H1 (cell line): ENCODE results near the gene CTDP1. TPM values are rescaled to one million over a fixed set of nuclear protein-coding genes. Genes with fewer than 3 reads are reported as not detected.

ENCODE experiments used
- CTCF ChIA-PET: fragments of 300-600 bp; sonication (Branson Sonifier 250); formaldehyde crosslinking; loops from one replicate; lab custom pipeline; 2021; ENCODE audit not compliant: partially characterized antibody; lab: Charles Lee
- POLR2A ChIA-PET: fragments of 300-600 bp; sonication (Branson Sonifier 250); formaldehyde crosslinking; loops from one replicate; lab custom pipeline; 2021; ENCODE audit warnings: inconsistent platforms; ENCODE audit not compliant: partially characterized antibody; lab: Charles Lee
- DNase-seq, 2 experiments: peaks; one replicate each; pipeline versions ENCODE4 v3.0.0 to v3.0.0-alpha.2; 2010 to 2022; ENCODE audit warnings: low spot score in 2 of 2, low read depth in 1 of 2, mixed read lengths in 1 of 2
- FAIRE-seq: peaks from 2 replicates; lab custom pipeline; 2011; peaks lifted over from hg19 to GRCh38; lab: Jason Lieb, UNC
- H2AFZ ChIP-seq: 2 replicates; pipeline ENCODE4 v1.8.1; 2012; ENCODE audit warnings: low read length, inconsistent platforms
- H2AK5ac ChIP-seq: 2 replicates; pipeline ENCODE4 v1.6.1; 2013; ENCODE audit warnings: low read depth, low read length
- H2BK120ac ChIP-seq: replicated peaks from 2 replicates; pipeline ENCODE3; 2013; ENCODE audit warnings: low read depth, low read length, inconsistent platforms
- H2BK12ac ChIP-seq: 2 replicates; pipeline ENCODE4 v1.6.1; 2013; ENCODE audit warnings: low read depth, low read length
- H2BK15ac ChIP-seq: 2 replicates; pipeline ENCODE4 v1.6.1; 2013; ENCODE audit warnings: low read length
- H2BK20ac ChIP-seq: 2 replicates; pipeline ENCODE4 v1.6.1; 2013; ENCODE audit warnings: low read length
- H2BK5ac ChIP-seq: 2 replicates; pipeline ENCODE4 v1.6.1; 2013; ENCODE audit warnings: low read depth, low read length
- H3K14ac ChIP-seq: 2 replicates; pipeline ENCODE4 v1.6.1; 2013; ENCODE audit warnings: inconsistent platforms; ENCODE audit not compliant: insufficient read length
- H3K18ac ChIP-seq: 2 replicates; pipeline ENCODE4 v1.6.1; 2013; ENCODE audit warnings: low read length; ENCODE audit errors: extremely low read depth
- H3K23ac ChIP-seq: 2 replicates; pipeline ENCODE4 v1.6.1; 2013; ENCODE audit warnings: inconsistent platforms; ENCODE audit not compliant: insufficient read length
- H3K23me2 ChIP-seq: 2 replicates; pipeline ENCODE4 v1.6.1; 2013; ENCODE audit warnings: low read depth, low read length
- H3K27ac ChIP-seq: 2 replicates; pipeline ENCODE4 v1.6.1; 2011; ENCODE audit warnings: low read depth, low read length, inconsistent platforms
- H3K27me3 ChIP-seq, 4 experiments: replicated peaks in 1 of 4; 1 replicate in 1 of 4; 2 replicates in 3 of 4; pipeline versions ENCODE4 v1.6.1 to v1.8.1; 2011 to 2013; ENCODE audit warnings: low read length in 3 of 4, mild to moderate bottlenecking in 3 of 4, inconsistent platforms in 2 of 4, mixed read lengths in 2 of 4, moderate library complexity in 1 of 4; ENCODE audit not compliant: control insufficient read depth in 3 of 4, insufficient read depth in 3 of 4; ENCODE audit errors: extremely low read depth in 1 of 4
- H3K36me3 ChIP-seq, 4 experiments: 2 replicates each; pipeline versions ENCODE4 v1.6.1 to v1.8.1; 2011 to 2013; ENCODE audit warnings: mild to moderate bottlenecking in 4 of 4, low read length in 3 of 4, moderate library complexity in 2 of 4, control low read depth in 1 of 4, inconsistent platforms in 1 of 4; ENCODE audit not compliant: insufficient read depth in 4 of 4, control insufficient read depth in 2 of 4
- H3K4ac ChIP-seq: replicated peaks from 2 replicates; pipeline ENCODE3; 2013; ENCODE audit warnings: low read length, low read depth, mixed read lengths, inconsistent platforms; ENCODE audit not compliant: insufficient read length
- H3K4me1 ChIP-seq, 4 experiments: replicated peaks in 1 of 4; 1 replicate in 1 of 4; 2 replicates in 3 of 4; pipeline versions ENCODE4 v1.6.1 to v1.8.1; 2011 to 2013; ENCODE audit warnings: low read length in 3 of 4, inconsistent platforms in 2 of 4, mixed read lengths in 1 of 4; ENCODE audit not compliant: insufficient read depth in 4 of 4, control insufficient read depth in 3 of 4
- H3K4me2 ChIP-seq, 2 experiments: 2 replicates each; pipeline versions ENCODE4 v1.6.1 to v1.8.1; 2011 to 2013; ENCODE audit warnings: low read depth in 2 of 2, low read length in 2 of 2, control low read depth in 1 of 2, inconsistent platforms in 1 of 2, mild to moderate bottlenecking in 1 of 2; ENCODE audit not compliant: insufficient read depth in 1 of 2
- H3K4me3 ChIP-seq, 4 experiments: fragments of 200-600, 300-600 bp in 1 of 4; sonication (generic), shearing (Covaris generic), sonication (Bioruptor Twin) in 1 of 4; 2 replicates each; pipeline versions ENCODE4 v1.5.1 to v1.8.1; 2011 to 2016; ENCODE audit warnings: low read length in 4 of 4, low read depth in 3 of 4, control low read depth in 2 of 4, inconsistent platforms in 2 of 4, mild to moderate bottlenecking in 2 of 4, mixed read lengths in 1 of 4, moderate library complexity in 1 of 4; ENCODE audit not compliant: insufficient read depth in 2 of 4; ENCODE audit errors: extremely low read depth in 1 of 4
- H3K56ac ChIP-seq: replicated peaks from 2 replicates; pipeline ENCODE3; 2013; ENCODE audit warnings: low read depth, mild to moderate bottlenecking, mixed read lengths, low read length, inconsistent platforms; ENCODE audit not compliant: insufficient read length
- H3K79me1 ChIP-seq: 2 replicates; pipeline ENCODE4 v1.6.1; 2013; ENCODE audit warnings: low read depth, low read length, control low read depth
- H3K79me2 ChIP-seq, 2 experiments: 2 replicates each; pipeline versions ENCODE4 v1.6.1 to v1.8.1; 2012 to 2013; ENCODE audit warnings: low read length in 2 of 2, mild to moderate bottlenecking in 2 of 2, inconsistent platforms in 1 of 2; ENCODE audit not compliant: insufficient read depth in 2 of 2, control insufficient read depth in 1 of 2
- H3K9ac ChIP-seq, 4 experiments: replicated peaks in 1 of 4; 1 replicate in 1 of 4; 2 replicates in 3 of 4; pipeline versions ENCODE4 v1.6.1 to v1.8.1; 2011 to 2013; ENCODE audit warnings: low read depth in 3 of 4, low read length in 3 of 4, control low read depth in 2 of 4, mild to moderate bottlenecking in 2 of 4, moderate library complexity in 2 of 4, inconsistent platforms in 1 of 4; ENCODE audit errors: extremely low read depth in 1 of 4
- H3K9me3 ChIP-seq, 2 experiments: 2 replicates each; pipeline versions ENCODE4 v1.6.1 to v1.8.1; 2012 to 2013; ENCODE audit warnings: mild to moderate bottlenecking in 2 of 2, moderate library complexity in 2 of 2, control low read depth in 1 of 2, inconsistent platforms in 1 of 2, low read depth in 1 of 2, low read length in 1 of 2, mixed read lengths in 1 of 2; ENCODE audit not compliant: insufficient read depth in 2 of 2
- H4K20me1 ChIP-seq, 2 experiments: replicated peaks in 1 of 2; 2 replicates each; pipeline versions ENCODE3 to v1.8.1; 2011 to 2013; ENCODE audit warnings: inconsistent platforms in 2 of 2, low read length in 2 of 2, mild to moderate bottlenecking in 1 of 2; ENCODE audit not compliant: insufficient read depth in 2 of 2, control insufficient read depth in 1 of 2
- H4K5ac ChIP-seq: 2 replicates; pipeline ENCODE4 v1.6.1; 2013; ENCODE audit warnings: low read length, low read depth, mixed read lengths, inconsistent platforms; ENCODE audit not compliant: insufficient read length
- H4K8ac ChIP-seq: 2 replicates; pipeline ENCODE4 v1.8.0; 2013; ENCODE audit warnings: mild to moderate bottlenecking, moderate library complexity, low read length, inconsistent platforms; ENCODE audit not compliant: insufficient read depth; ENCODE audit errors: extremely low read depth
- H4K91ac ChIP-seq: replicated peaks from 2 replicates; pipeline ENCODE3; 2013; ENCODE audit warnings: low read length, mixed read lengths, inconsistent platforms; ENCODE audit not compliant: insufficient read length
- CHD2 ChIP-seq: IDR thresholded peaks from 2 replicates; pipeline ENCODE4 v1.6.1; 2012; ENCODE audit warnings: low read length, improper control_type of control experiment
- EGR1 ChIP-seq: IDR thresholded peaks from 2 replicates; pipeline ENCODE4 v1.6.1; 2011; ENCODE audit warnings: low read depth, low read length, borderline replicate concordance
- EP300 ChIP-seq, 2 experiments: IDR thresholded peaks; 1 replicate in 1 of 2; 2 replicates in 1 of 2; pipeline ENCODE4 v1.6.1; 2011 to 2012; ENCODE audit warnings: low read depth in 2 of 2, low read length in 2 of 2, mild to moderate bottlenecking in 2 of 2, borderline replicate concordance in 1 of 2, inconsistent platforms in 1 of 2, moderate library complexity in 1 of 2
- GABPA ChIP-seq: IDR thresholded peaks from 2 replicates; pipeline ENCODE4 v1.6.1; 2011; ENCODE audit warnings: mild to moderate bottlenecking, low read length, moderate library complexity, borderline replicate concordance; ENCODE audit not compliant: insufficient read depth
- KDM1A ChIP-seq: fragments of 200-600, 300-600 bp; sonication (generic); IDR thresholded peaks from 2 replicates; pipeline ENCODE4 v1.7.1; 2016; ENCODE audit warnings: mild to moderate bottlenecking, low read length, borderline replicate concordance
- KDM5A ChIP-seq: fragments of 200-600 bp; IDR thresholded peaks from 2 replicates; pipeline ENCODE4 v1.7.1; 2012; ENCODE audit warnings: mild to moderate bottlenecking, low read length, inconsistent platforms, mixed read lengths
- TAF7 ChIP-seq: optimal IDR thresholded peaks from 2 replicates; pipeline ENCODE3; 2011; ENCODE audit warnings: low read depth, mild to moderate bottlenecking, inconsistent platforms, low read length, moderate library complexity, borderline replicate concordance
- TBP ChIP-seq: IDR thresholded peaks from 2 replicates; pipeline ENCODE4 v1.6.1; 2011; ENCODE audit warnings: low read depth, low read length, improper control_type of control experiment
- ZNF274 ChIP-seq: IDR thresholded peaks from 2 replicates; pipeline ENCODE4 v1.7.0; 2012; ENCODE audit warnings: low read length, borderline replicate concordance; ENCODE audit errors: extremely low read depth
- WGBS, 2 experiments: shearing (Covaris generic) in 1 of 2; methylation state at CpG; one replicate each; pipeline versions ENCODE4 v1.1.6 to v1.1.7; 2013 to 2015; ENCODE audit warnings: low lambda C conversion rate in 2 of 2, mixed read lengths in 2 of 2, inconsistent platforms in 1 of 2, low coverage in 1 of 2, missing lambda C conversion rate in 1 of 2; ENCODE audit not compliant: insufficient replicate concordance in 2 of 2, insufficient coverage in 1 of 2, insufficient read length in 1 of 2; ENCODE audit errors: extremely low coverage in 1 of 2, missing lambda C conversion rate in 1 of 2; 5-methylcytosine and 5-hydroxymethylcytosine counted together
- polyA plus RNA-seq, 7 experiments: library from polyadenylated mRNA; depleted of rRNA in 3 of 7; stranded (reverse) in 5 of 7; unstranded in 2 of 7; fragments of >200 nt in 5 of 7; fragments of 200-250 nt in 2 of 7; gene quantifications; 1 replicate in 5 of 7; 2 replicates in 1 of 7; 4 replicates in 1 of 7; pipeline versions ENCODE4 v1.2.1 to v1.2.3, GENCODE V29; 2011 to 2013; ENCODE audit warnings: missing spikeins in 2 of 7, mixed read lengths in 2 of 7
- total RNA-seq: library from RNA; stranded (reverse); fragmentation: NEBNext Ultra II Directional; extraction: Animal tissue kit (Norgen Biotek cat#: 25700); gene quantifications from 2 replicates; pipeline ENCODE4 v1.2.1, GENCODE V29; 2021
- TF ChIP-seq, protein P1 (sequence below): IDR thresholded peaks from 2 replicates; pipeline ENCODE4 v1.6.1; 2012; ENCODE audit warnings: inconsistent platforms
- TF ChIP-seq, protein P2 (sequence below): IDR thresholded peaks from 2 replicates; pipeline ENCODE4 v1.6.1; 2012; ENCODE audit warnings: low read length, inconsistent platforms

Gene CTDP1
- total and polyA plus RNA-seq, 2 of the 8 experiments (the other 6 are each of a cell fraction or from before 2014, with no cell fraction given): 16.6 to 37.0 TPM

DNA sequence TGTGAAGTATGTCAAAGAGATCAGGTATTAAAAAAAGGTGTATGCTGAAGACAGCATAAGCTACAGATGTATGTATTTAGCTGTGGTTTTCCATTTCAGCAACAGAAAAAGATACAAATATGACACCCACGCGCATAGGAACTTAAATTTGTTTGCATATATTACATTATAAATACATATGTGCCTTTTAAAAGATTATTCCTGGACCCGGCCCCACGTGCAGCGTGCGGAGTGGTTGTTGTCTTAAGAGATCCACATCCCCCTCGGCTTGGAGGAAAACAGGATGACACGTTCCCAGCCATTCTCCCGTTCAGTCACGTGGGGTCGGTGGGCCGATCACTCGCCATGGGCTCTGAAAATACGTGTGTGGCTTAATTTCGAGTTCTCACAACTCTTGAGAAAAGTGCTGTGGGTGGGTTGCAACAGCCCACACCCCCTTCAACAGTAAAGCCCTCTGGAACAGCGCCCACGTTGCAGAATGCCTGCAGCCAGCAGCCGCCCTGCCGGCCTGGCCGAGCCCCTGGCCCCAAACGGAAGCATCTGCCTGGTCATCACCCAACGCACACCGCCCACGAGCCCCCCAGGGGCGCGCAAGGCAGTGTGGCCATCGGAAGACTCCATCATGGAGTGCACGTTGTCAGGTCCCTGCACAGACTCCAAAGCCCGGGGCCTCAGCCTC is 99.6 kb downstream of the CTDP1 start:
- no peak overlapping the region for H2BK12ac ChIP-seq
- no peaks in the 10 kb centered on the region for H3K9me3 ChIP-seq
- H3K27ac ChIP-seq: no peak overlapping the region
- FAIRE-seq (no peak), DNase-seq (peak in 1 of 2 experiments; percentile 24)
- no peak overlapping the region for H3K14ac ChIP-seq
- H3K23me2 ChIP-seq: 0 out of 2 replicates have a peak, but pooled peaks cover 2% of the 10 kb centered on the region
- H2AFZ ChIP-seq: no peak overlapping the region
- ChIA-PET CTCF (interaction anchor here (1.4 kb wide), 1 partner anchor 31 kb away, joined by 4 read pairs; no protein-coding TSS in a partner anchor), POLR2A (no interaction called here)
- H4K5ac ChIP-seq: no peak overlapping the region
- peaks cover 0 to 1% (median 0%) of the 10 kb centered on the region in 4 experiments; a peak in 1 of 7 replicates for H3K27me3 ChIP-seq
- H3K18ac ChIP-seq: no peak overlapping the region
- no peaks in the 10 kb centered on the region for H3K36me3 ChIP-seq
- no peaks in the 10 kb centered on the region for H3K79me2 ChIP-seq
- H4K91ac ChIP-seq: no peak overlapping the region
- no peak overlapping the region for H3K4me2 ChIP-seq
- H3K4me1 ChIP-seq: no peaks in the 10 kb centered on the region
- 87% methylated on average over 29 of the region's 29 CpGs; no CpG with 5 or more reads in 1 of the 2 experiments for WGBS, 2 experiments
- no peak overlapping the region for H2AK5ac ChIP-seq
- no peak overlapping the region for H2BK120ac ChIP-seq
- H4K8ac ChIP-seq: no peak overlapping the region
- H3K23ac ChIP-seq: no peak overlapping the region
- H3K9ac ChIP-seq: no peak overlapping the region
- no peaks in the 10 kb centered on the region for H4K20me1 ChIP-seq
- H3K56ac ChIP-seq: no peak overlapping the region
- H2BK15ac ChIP-seq: no peak overlapping the region
- H2BK20ac ChIP-seq: no peak overlapping the region
- no peak overlapping the region for H2BK5ac ChIP-seq
- no peak overlapping the region for H3K4ac ChIP-seq
- TF ChIP-seq EGR1 (no peak), GABPA (no peak), TBP (no peak), CHD2 (no peak), TAF7 (no peak), KDM5A (no peak), KDM1A (no peak), ZNF274 (no peak), EP300 (IDR thresholded peaks at IDR 0.05; ENCODE audit: borderline replicate concordance in 1 of 2, low read depth in 2 of 2, low read length in 2 of 2) (no peak)
- TF ChIP-seq, protein P1, sequence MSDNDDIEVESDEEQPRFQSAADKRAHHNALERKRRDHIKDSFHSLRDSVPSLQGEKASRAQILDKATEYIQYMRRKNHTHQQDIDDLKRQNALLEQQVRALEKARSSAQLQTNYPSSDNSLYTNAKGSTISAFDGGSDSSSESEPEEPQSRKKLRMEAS: no peak
- TF ChIP-seq, protein P2, sequence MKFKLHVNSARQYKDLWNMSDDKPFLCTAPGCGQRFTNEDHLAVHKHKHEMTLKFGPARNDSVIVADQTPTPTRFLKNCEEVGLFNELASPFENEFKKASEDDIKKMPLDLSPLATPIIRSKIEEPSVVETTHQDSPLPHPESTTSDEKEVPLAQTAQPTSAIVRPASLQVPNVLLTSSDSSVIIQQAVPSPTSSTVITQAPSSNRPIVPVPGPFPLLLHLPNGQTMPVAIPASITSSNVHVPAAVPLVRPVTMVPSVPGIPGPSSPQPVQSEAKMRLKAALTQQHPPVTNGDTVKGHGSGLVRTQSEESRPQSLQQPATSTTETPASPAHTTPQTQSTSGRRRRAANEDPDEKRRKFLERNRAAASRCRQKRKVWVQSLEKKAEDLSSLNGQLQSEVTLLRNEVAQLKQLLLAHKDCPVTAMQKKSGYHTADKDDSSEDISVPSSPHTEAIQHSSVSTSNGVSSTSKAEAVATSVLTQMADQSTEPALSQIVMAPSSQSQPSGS: no peak
- H3K79me1 ChIP-seq: no peaks in the 10 kb centered on the region; the same call in 1 of the 2 replicates
- no peak overlapping the region for H3K4me3 ChIP-seq
